GM19395 (cell line): Measurements from ENCODE around the gene THSD7B.
"Not testable (repeated sequence)": the region's sequence is repeated elsewhere in the genome, so short reads cannot be mapped to it uniquely, and the experiment has no call there.

Source experiments
- ATAC-seq: cut with Tn5 transposase; IDR thresholded peaks from one replicate; pipeline ENCODE4 v1.9.1; 2021; ENCODE audit warnings: mild to moderate bottlenecking, moderate library complexity; ENCODE audit not compliant: unreplicated experiment

THSD7B gene

GRCh38 chr2:137658433-137658832 is 893.1 kb downstream of the THSD7B start:
- ATAC-seq, result no peak

GRCh38 chr2:137659616-137660015 is 894.3 kb downstream of the THSD7B start:
- ATAC-seq, result no peak

- no peak for ATAC-seq
These were observed 904.8 kb downstream of the THSD7B start for GRCh38 chr2:137670111-137670510.

- no peak for ATAC-seq
These were observed 907.7 kb downstream of the THSD7B start for GRCh38 chr2:137672989-137673552.

GRCh38 chr2:137674991-137675390 is 909.6 kb downstream of the THSD7B start:
- ATAC-seq, result no peak

- no peak for ATAC-seq
These were observed 910.4 kb downstream of the THSD7B start for GRCh38 chr2:137675584-137676327.

GRCh38 chr2:137676346-137676745 is 911.0 kb downstream of the THSD7B start:
- ATAC-seq, result no peak

GRCh38 chr2:137677466-137677865 is 912.1 kb downstream of the THSD7B start:
- no peak for ATAC-seq

GRCh38 chr2:137689549-137689948 is 924.2 kb downstream of the THSD7B start:
- ATAC-seq, result no peak

GRCh38 chr2:137693534-137693933 is 928.2 kb downstream of the THSD7B start:
- peak; percentile 69 for ATAC-seq

GRCh38 chr2:137696916-137697315 is 931.6 kb downstream of the THSD7B start:
- no peak for ATAC-seq

- not testable (repeated sequence) for ATAC-seq
These were observed 934.9 kb downstream of the THSD7B start for GRCh38 chr2:137700250-137700649.

GRCh38 chr2:137700681-137701080 is 935.3 kb downstream of the THSD7B start:
- no peak for ATAC-seq

GRCh38 chr2:137705296-137705695 is 940.0 kb downstream of the THSD7B start:
- ATAC-seq, result no peak

- ATAC-seq, result no peak
These were observed 941.7 kb downstream of the THSD7B start for GRCh38 chr2:137706786-137707613.

GRCh38 chr2:137708311-137708710 is 943.0 kb downstream of the THSD7B start:
- no peak for ATAC-seq

GRCh38 chr2:137715731-137716191 is 950.4 kb downstream of the THSD7B start:
- no peak for ATAC-seq

GRCh38 chr2:137718786-137719185 is 953.4 kb downstream of the THSD7B start:
- no peak for ATAC-seq

GRCh38 chr2:137721733-137722132 is 956.4 kb downstream of the THSD7B start:
- ATAC-seq, result no peak

GRCh38 chr2:137724912-137725311 is 959.6 kb downstream of the THSD7B start:
- no peak for ATAC-seq
